Omental fat pad (tissue), 4 donors: ENCODE measurements around the gene CLCNKA. TPM values are rescaled to one million over a fixed set of nuclear protein-coding genes. Genes with fewer than 3 reads are reported as not detected.
"Not testable (repeated sequence)": the region's sequence is repeated elsewhere in the genome, so short reads cannot be mapped to it uniquely, and the experiment has no call there.

Experiments used
- ATAC-seq: fragments of 150-250 bp; one replicate; pipeline ENCODE4 v1.9.1; 2016; ENCODE audit warnings: mild to moderate bottlenecking, moderate library complexity; ENCODE audit not compliant: low FRiP score
- DNase-seq: peaks from one replicate; pipeline ENCODE4 v3.0.0-alpha.2; 2019; ENCODE audit warnings: low spot score
- CTCF ChIP-seq, 3 donors: fragments of 450-650 bp; IDR thresholded peaks; one replicate each; pipeline ENCODE4 v1.5.1; 2016 to 2017; ENCODE audit warnings: antibody characterized with exemption in 3 of 3, mild to moderate bottlenecking in 3 of 3, moderate library complexity in 2 of 3
- total RNA-seq, 4 donors: library from RNA; depleted of rRNA; stranded (reverse); fragments of >200 nt; gene quantifications; one replicate each; pipeline ENCODE4 v1.1.0, GENCODE V29; 2016

The CLCNKA gene
- total RNA-seq, 4 donors from 2014 or later: 0.37 to 2.4 (median 1.0) TPM

DNA sequence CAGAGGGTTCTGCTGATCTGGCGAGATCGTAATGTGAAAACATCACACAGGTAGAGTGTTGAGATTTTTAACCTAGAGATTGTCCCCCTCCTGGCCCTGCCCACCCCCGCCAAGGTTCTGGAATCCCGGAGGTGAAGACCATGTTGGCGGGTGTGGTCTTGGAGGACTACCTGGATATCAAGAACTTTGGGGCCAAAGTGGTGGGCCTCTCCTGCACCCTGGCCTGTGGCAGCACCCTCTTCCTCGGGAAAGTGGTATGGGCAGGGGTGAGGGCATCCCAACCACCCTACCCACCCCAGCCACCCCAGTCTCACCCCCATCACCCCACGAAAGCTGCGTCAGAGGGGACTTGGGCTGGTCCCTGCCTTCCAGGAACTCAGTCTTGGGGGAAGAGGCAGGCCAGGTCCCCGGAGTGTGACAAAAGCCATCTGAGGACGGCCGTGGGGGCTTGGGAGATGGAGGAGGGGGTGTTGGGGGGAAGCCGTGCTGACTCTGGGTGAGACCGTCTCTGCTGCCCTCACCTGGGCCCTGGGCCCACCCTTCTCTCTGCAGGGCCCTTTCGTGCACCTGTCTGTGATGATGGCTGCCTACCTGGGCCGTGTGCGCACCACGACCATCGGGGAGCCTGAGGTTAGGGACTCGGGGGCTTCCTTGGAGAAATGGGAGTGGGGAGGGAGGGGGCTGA lies 26.1 kb downstream of the CLCNKA start:
- no peak for ATAC-seq
- no peak for TF ChIP-seq CTCF (IDR thresholded peaks at IDR 0.05)
- DNase-seq: no peak

DNA sequence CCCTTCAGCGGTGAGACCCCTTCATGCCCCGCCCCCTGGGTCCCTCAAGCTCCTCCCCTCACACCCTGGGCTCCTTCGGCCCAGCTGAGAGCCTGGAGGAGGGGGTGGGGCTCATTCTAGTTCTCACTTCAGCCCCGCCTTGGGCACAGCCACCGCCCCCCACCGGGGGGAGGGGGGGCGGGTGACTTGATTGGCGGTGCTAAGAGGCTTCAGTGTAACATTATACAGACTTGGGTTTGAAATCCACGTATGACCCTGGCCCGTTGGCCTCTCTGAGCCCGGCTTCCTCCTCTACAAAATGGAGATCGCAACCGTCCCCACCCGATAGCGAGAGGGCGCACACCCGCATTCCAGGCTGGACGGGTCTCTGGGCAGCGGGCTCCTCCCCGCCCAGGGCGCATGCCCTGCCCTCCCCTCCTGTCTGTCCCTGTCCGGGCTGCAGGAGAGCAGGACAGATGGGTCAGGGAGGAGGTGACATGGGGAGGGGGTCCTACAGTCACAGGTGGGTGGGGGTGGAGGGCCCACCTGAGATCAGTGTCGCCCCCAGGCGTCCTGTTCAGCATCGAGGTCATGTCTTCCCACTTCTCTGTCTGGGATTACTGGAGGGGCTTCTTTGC lies 26.8 kb downstream of the CLCNKA start:
- DNase-seq: no peak
- peak; percentile 46 for ATAC-seq
- no peak for TF ChIP-seq CTCF (IDR thresholded peaks at IDR 0.05)

DNA sequence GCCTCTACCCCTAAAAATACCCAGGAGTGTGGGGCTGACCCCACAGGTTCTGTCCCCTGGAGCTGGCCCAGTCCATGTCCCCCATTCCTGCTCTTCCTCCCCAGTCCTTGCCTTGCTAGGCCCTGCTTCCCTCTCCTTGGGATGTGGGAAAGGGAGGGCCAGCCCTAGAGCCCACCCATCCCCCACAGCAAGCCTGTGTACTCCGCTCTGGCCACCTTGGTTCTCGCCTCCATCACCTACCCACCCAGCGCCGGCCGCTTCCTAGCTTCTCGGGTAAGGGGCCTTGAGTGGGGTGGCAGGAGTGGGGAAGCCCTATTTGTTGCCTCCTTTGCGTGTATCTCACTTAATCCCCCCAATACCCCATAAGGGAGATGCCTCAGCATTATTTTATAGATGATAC lies 28.5 kb downstream of the CLCNKA start:
- no peak for TF ChIP-seq CTCF (IDR thresholded peaks at IDR 0.05)
- DNase-seq (no peak), ATAC-seq (no peak)

DNA sequence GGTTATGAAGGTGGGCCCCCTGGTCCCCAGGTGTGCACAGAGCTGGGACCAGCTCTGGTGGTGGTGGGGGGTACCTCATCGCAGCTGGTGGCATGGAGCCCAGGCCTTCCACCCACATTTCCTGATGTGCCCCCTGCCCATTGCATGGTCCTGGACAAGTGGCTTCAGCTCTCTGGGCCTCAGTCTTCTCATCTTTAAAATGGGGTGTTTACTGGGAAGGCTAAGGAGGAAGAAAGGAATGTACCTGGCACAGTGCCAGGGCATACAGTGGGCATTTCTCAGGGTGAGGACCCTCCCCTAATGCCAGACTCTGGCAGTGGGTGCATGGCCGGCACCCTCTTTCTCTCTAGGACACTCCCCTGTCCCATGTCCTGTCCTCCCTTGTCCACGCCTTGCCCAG lies 29.2 kb downstream of the CLCNKA start:
- no peak for TF ChIP-seq CTCF (IDR thresholded peaks at IDR 0.05)
- ATAC-seq: no peak
- no peak for DNase-seq

GRCh38 chr1:16051949-16052348 lies 30.1 kb downstream of the CLCNKA start:
- not testable (repeated sequence) for ATAC-seq

DNA sequence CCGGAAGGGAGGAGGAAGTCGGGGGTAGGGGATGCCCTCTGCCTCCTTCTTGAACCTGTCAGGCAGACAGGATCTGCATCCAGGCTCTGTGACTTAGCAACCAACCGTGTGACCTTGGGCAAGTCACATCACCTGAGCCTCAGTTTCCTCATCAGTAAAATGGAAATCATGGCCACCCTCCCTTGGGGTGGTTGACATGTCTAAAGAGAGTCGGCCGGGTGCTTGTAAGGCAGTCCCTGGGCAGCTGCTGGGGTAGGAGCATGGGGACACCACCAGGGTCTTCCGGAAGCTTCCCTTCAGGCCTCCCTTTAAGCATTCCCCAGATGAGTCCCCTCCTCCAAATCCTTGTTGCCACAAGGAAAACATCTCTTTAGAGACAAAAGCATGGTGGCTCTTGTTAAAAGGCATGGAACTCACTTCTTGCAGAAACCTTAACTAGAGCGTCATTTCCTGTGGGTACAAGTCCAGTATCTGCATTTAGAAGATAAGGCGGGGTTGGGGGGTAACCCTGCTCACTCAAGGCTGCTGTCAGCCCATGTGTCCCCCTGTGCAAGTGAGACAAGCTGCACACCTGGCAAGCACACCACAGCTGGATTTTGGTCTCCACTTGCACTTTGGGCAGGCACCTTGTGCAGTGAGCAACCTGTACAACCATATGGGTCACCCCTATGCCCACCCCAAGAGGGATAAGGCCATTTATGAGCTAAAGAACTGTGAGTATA lies 32.1 kb downstream of the CLCNKA start:
- no peak for TF ChIP-seq CTCF (IDR thresholded peaks at IDR 0.05)
- ATAC-seq: no peak
- DNase-seq: no peak

More at GRCh38 chr1:16051949-16052348, 30.1 kb downstream of the CLCNKA start:
- DNase-seq: not testable (repeated sequence)

DNA sequence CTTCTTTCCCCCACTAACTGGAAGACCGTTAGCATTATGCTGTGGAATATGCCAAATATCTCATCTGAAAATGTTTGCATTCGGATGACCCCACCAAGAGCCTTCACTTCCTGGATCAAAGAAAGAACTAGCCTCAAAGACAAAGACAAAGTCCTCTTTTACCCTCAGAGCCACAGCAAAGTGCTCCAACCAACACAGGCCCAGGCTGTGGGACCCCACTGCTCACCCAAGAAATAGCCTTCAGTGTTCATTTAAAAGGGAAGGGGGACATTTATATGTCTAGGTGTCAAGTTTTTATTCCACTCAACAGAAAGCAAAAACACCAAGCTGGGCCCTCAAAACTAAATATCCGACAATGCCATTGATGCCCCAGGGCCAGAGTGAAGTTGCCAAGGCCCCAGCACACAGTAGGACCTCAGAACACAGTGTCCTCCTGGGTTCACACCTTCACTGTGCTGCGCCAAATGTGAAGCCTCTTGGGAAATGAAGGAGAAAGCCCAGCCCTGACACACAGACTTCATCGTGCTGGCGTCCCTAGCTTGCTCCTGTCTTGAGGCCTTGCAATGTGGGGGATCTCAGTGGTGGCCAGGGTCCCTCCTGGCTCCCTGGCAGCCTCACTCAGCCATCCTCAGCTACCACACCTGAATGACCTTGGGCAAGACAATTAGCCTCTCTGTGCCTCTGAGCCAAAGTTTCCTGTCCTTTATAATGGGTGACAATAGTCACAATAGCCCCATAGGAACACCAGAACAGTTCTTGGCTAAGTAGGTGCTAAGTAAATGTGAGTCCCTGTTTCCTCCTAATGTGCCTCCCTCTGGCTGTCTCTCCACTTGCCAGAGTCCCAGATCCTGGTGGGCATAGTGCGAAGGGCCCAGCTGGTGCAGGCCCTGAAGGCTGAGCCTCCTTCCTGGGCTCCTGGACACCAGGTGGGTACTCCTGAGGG lies 33.0 kb downstream of the CLCNKA start:
- ATAC-seq (no peak), DNase-seq (no peak)
- no peak for TF ChIP-seq CTCF (IDR thresholded peaks at IDR 0.05)
